Esophagus muscularis mucosa (tissue), 3 donors: ENCODE measurements around the gene SLC6A2.

Experiments used
- POLR2A ChIP-seq: fragments of 450-650 bp; IDR thresholded peaks from one replicate; pipeline ENCODE4 v1.6.1; 2017; ENCODE audit warnings: antibody characterized with exemption, moderate library complexity, mild to moderate bottlenecking, low read depth
- TF ChIP-seq, protein P1 (sequence below), 3 experiments: fragments of 200-600 bp in 2 of 3; fragments of 450-650 bp in 1 of 3; sonication (generic) in 2 of 3; IDR thresholded peaks; one replicate each; pipeline ENCODE4 v1.5.1; 2017 to 2019; ENCODE audit warnings: antibody characterized with exemption in 3 of 3, mild to moderate bottlenecking in 2 of 3, moderate library complexity in 1 of 3

DNA sequence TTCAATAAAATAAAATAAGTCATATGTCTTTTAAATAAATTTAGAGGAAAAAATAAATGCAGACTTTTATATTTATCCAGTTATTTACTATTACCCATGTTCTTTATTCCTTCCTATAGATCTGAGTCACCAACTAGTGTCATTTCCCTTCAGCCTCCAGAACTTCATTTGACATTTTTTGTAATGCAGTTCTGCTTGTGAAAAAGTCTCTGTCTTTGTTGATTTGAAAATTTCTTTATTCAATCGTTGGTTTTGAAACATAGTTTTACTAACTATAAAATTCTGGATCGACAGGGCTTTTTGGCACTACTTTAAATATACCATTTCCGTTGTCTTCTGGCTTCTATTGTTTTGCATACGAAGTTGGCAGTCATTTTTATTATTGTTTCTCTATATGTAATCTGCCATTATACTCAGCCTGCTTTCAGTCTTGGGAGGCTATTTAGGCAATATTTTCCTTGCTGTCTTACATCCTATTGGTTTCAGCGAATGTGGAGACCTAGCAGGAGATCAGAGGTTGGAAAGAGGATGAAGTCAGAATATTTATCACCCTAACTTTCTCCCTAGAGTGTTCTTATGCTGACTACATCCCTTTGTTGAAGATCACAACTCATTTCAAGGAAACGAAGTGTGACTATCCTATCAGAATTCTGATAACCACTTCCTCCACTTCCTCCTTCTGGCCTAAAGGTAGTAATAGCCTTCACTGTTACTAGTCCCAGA is 42.0 kb upstream of the SLC6A2 start:
- TF ChIP-seq POLR2A, result no peak
- TF ChIP-seq, protein P1, sequence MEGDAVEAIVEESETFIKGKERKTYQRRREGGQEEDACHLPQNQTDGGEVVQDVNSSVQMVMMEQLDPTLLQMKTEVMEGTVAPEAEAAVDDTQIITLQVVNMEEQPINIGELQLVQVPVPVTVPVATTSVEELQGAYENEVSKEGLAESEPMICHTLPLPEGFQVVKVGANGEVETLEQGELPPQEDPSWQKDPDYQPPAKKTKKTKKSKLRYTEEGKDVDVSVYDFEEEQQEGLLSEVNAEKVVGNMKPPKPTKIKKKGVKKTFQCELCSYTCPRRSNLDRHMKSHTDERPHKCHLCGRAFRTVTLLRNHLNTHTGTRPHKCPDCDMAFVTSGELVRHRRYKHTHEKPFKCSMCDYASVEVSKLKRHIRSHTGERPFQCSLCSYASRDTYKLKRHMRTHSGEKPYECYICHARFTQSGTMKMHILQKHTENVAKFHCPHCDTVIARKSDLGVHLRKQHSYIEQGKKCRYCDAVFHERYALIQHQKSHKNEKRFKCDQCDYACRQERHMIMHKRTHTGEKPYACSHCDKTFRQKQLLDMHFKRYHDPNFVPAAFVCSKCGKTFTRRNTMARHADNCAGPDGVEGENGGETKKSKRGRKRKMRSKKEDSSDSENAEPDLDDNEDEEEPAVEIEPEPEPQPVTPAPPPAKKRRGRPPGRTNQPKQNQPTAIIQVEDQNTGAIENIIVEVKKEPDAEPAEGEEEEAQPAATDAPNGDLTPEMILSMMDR (IDR thresholded peaks at IDR 0.05), result no peak
